ENCODE results near the gene USP12. TPM values are rescaled to one million over a fixed set of nuclear protein-coding genes. Genes with fewer than 3 reads are reported as not detected.

The USP12 gene
- total RNA-seq, 6 donors from 2014 or later: 11.9 to 78.8 (median 30.5) TPM

GRCh38 chr13:27200413-27201070 is 28.9 kb upstream of the USP12 start:
- Histone ChIP-seq H3K4me1 (no peaks in the 10 kb centered on the region), H3K36me3 (no peaks in the 10 kb centered on the region), H3K9me3 (no peaks in the 10 kb centered on the region), H3K4me3 (no peak overlapping the region), H3K27me3 (no peaks in the 10 kb centered on the region), H3K27ac (no peak overlapping the region)
- DNase-seq (no peak), ATAC-seq (ENCODE audit: low FRiP score in 2 of 2) (no peak)
- TF ChIP-seq EP300 (IDR thresholded peaks at IDR 0.05): no peak
- no peak for TF ChIP-seq POLR2AphosphoS5 (IDR thresholded peaks at IDR 0.05)
- no peak for TF ChIP-seq POLR2A (IDR thresholded peaks at IDR 0.05)
- TF ChIP-seq CTCF (IDR thresholded peaks at IDR 0.05): no peak
- 60 to 81% methylated on average over 1 of the region's 1 CpG for WGBS, 2 donors

- 59 to 82% methylated on average over 2 of the region's 2 CpGs for WGBS, 2 donors
- no peak for ATAC-seq (ENCODE audit: low FRiP score in 2 of 2)
- no peak for DNase-seq
- TF ChIP-seq CTCF (IDR thresholded peaks at IDR 0.05): no peak
- no peak for TF ChIP-seq POLR2AphosphoS5 (IDR thresholded peaks at IDR 0.05)
- no peaks in the 10 kb centered on the region for H3K36me3 ChIP-seq
- no peaks in the 10 kb centered on the region for H3K9me3 ChIP-seq
- H3K4me1 ChIP-seq: no peaks in the 10 kb centered on the region
- no peaks in the 10 kb centered on the region for H3K27me3 ChIP-seq
- no peak overlapping the region for H3K4me3 ChIP-seq
- H3K27ac ChIP-seq: no peak overlapping the region
Measured at GRCh38 chr13:27199696-27200095, 28.1 kb upstream of the USP12 start.

GRCh38 chr13:27199211-27199610 is 27.6 kb upstream of the USP12 start:
- no peak for TF ChIP-seq POLR2A (IDR thresholded peaks at IDR 0.05)
- TF ChIP-seq CTCF (IDR thresholded peaks at IDR 0.05): no peak
- TF ChIP-seq EP300 (IDR thresholded peaks at IDR 0.05): no peak
- no peak for TF ChIP-seq POLR2AphosphoS5 (IDR thresholded peaks at IDR 0.05)
- DNase-seq (no peak), ATAC-seq (ENCODE audit: low FRiP score in 2 of 2) (no peak)
- Histone ChIP-seq H3K27me3 (no peaks in the 10 kb centered on the region), H3K36me3 (no peaks in the 10 kb centered on the region), H3K27ac (no peak overlapping the region), H3K4me3 (no peak overlapping the region), H3K9me3 (no peaks in the 10 kb centered on the region), H3K4me1 (no peaks in the 10 kb centered on the region)
- WGBS, 2 donors: 89% methylated on average over 2 to 3 of the region's 3 CpGs

- Histone ChIP-seq H3K4me3 (no peak overlapping the region), H3K27me3 (no peaks in the 10 kb centered on the region), H3K36me3 (no peaks in the 10 kb centered on the region), H3K27ac (no peak overlapping the region), H3K4me1 (no peaks in the 10 kb centered on the region), H3K9me3 (no peaks in the 10 kb centered on the region)
- DNase-seq: no peak
- WGBS, 2 donors: 48 to 50% methylated on average over 9 of the region's 9 CpGs
- no peak for ATAC-seq (ENCODE audit: low FRiP score in 2 of 2)
- no peak for TF ChIP-seq EP300 (IDR thresholded peaks at IDR 0.05)
- no peak for TF ChIP-seq POLR2AphosphoS5 (IDR thresholded peaks at IDR 0.05)
- no peak for TF ChIP-seq CTCF (IDR thresholded peaks at IDR 0.05)
- TF ChIP-seq POLR2A (IDR thresholded peaks at IDR 0.05): no peak
Measured at GRCh38 chr13:27194895-27195764, 23.5 kb upstream of the USP12 start.
